OCI-LY7 (cell line): ENCODE data around the gene C1orf210.

Experiments
- EZH2phosphoT487 ChIP-seq: fragments of 200-600 bp; sonication (generic); IDR thresholded peaks from 2 replicates; pipeline ENCODE4 v1.6.1; 2018; ENCODE audit warnings: low read depth, borderline replicate concordance, mild to moderate bottlenecking, mixed run types, antibody characterized with exemption, low read length, moderate library complexity, mixed read lengths
- TF ChIP-seq, protein P1 (sequence below): fragments of 200-600 bp; sonication (generic); conservative IDR thresholded peaks from 2 replicates; pipeline ENCODE4 v1.5.1; 2014; ENCODE audit warnings: mild to moderate bottlenecking, antibody characterized with exemption, low read length, moderate library complexity, mixed read lengths

DNA sequence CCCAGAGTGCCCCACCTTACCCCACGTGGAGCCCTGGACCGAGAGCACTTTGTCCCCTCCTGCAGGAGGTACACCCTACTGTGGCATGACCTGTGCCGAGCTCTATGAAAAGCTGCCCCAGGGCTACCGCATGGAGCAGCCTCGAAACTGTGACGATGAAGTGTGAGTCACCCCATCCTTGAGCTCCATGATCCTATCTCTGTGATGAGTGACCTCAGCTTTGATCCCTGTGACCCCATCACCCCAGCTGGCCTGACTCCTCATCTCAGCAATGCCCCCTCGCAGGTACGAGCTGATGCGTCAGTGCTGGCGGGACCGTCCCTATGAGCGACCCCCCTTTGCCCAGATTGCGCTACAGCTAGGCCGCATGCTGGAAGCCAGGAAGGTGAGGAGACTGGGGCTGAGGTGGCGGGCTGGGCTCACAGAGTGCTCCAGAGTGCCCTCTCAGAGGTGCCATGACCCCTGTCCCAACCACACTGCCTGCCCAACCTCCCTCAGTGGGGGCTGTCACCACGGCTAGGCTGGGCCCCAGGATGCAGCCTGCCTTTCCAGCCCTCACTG, 36.0 kb upstream of the C1orf210 start:
- TF ChIP-seq, protein P1, sequence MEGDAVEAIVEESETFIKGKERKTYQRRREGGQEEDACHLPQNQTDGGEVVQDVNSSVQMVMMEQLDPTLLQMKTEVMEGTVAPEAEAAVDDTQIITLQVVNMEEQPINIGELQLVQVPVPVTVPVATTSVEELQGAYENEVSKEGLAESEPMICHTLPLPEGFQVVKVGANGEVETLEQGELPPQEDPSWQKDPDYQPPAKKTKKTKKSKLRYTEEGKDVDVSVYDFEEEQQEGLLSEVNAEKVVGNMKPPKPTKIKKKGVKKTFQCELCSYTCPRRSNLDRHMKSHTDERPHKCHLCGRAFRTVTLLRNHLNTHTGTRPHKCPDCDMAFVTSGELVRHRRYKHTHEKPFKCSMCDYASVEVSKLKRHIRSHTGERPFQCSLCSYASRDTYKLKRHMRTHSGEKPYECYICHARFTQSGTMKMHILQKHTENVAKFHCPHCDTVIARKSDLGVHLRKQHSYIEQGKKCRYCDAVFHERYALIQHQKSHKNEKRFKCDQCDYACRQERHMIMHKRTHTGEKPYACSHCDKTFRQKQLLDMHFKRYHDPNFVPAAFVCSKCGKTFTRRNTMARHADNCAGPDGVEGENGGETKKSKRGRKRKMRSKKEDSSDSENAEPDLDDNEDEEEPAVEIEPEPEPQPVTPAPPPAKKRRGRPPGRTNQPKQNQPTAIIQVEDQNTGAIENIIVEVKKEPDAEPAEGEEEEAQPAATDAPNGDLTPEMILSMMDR, result no peak
- TF ChIP-seq EZH2phosphoT487, result no peak
